Duodenal mucosa (tissue), 2 donors: ENCODE measurements around the gene PRODH.

Source experiments
- H3K27ac ChIP-seq: one replicate; pipeline ENCODE4 v1.7.0; 2013; ENCODE audit warnings: low read depth, low read length
- H3K27me3 ChIP-seq, 2 donors: one replicate each; pipeline ENCODE4 v1.7.0; 2013; ENCODE audit warnings: low read length in 2 of 2, control low read depth in 1 of 2; ENCODE audit not compliant: insufficient read depth in 2 of 2, control insufficient read depth in 1 of 2
- H3K36me3 ChIP-seq, 2 donors: one replicate each; pipeline ENCODE4 v1.7.0; 2013; ENCODE audit warnings: low read length in 2 of 2, control low read depth in 1 of 2; ENCODE audit not compliant: insufficient read depth in 2 of 2, control insufficient read depth in 1 of 2
- H3K4me1 ChIP-seq, 2 donors: one replicate each; pipeline ENCODE4 v1.7.0; 2013; ENCODE audit warnings: low read length in 2 of 2, control low read depth in 1 of 2; ENCODE audit not compliant: insufficient read depth in 2 of 2, control insufficient read depth in 1 of 2
- H3K4me3 ChIP-seq, 2 donors: one replicate each; pipeline ENCODE4 v1.7.0; 2013; ENCODE audit warnings: low read length in 2 of 2, low read depth in 1 of 2
- H3K9ac ChIP-seq, 2 donors: one replicate each; pipeline ENCODE4 v1.7.0; 2013; ENCODE audit warnings: low read length in 2 of 2, low read depth in 1 of 2
- H3K9me3 ChIP-seq, 2 donors: one replicate each; pipeline ENCODE4 v1.7.0; 2013; ENCODE audit warnings: low read length in 2 of 2, control low read depth in 1 of 2; ENCODE audit not compliant: control insufficient read depth in 1 of 2

Gene PRODH, protein sequence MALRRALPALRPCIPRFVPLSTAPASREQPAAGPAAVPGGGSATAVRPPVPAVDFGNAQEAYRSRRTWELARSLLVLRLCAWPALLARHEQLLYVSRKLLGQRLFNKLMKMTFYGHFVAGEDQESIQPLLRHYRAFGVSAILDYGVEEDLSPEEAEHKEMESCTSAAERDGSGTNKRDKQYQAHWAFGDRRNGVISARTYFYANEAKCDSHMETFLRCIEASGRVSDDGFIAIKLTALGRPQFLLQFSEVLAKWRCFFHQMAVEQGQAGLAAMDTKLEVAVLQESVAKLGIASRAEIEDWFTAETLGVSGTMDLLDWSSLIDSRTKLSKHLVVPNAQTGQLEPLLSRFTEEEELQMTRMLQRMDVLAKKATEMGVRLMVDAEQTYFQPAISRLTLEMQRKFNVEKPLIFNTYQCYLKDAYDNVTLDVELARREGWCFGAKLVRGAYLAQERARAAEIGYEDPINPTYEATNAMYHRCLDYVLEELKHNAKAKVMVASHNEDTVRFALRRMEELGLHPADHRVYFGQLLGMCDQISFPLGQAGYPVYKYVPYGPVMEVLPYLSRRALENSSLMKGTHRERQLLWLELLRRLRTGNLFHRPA

DNA sequence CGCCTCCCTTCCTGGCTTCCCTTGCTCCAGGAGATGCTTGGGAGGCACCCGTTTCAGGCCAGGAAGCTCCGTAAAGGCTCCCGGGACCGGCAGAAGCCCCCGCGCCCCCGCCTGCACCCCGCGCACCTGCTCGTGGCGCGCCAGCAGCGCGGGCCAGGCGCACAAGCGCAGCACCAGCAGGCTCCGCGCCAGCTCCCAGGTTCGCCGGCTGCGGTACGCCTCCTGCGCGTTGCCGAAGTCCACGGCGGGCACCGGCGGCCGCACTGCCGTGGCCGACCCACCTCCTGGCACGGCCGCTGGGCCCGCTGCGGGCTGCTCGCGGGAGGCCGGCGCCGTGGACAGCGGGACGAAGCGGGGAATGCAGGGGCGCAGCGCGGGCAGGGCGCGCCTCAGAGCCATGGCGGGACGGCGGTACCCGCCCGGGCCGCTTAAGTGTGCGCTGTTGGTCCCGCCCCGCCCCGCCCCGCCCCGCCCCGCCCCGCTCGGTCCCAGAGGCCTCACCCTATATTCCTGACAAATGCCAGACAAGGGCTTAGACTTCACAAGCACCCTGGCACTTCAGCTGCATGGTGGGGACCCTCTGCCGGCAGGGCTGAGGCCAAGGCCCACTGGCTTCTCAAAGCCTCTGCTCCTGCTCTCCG, at the start of gene PRODH:
Gene PRODH (minus strand): TSS at position 405 of the 641 bp plus-strand sequence. CDS start 6 bp downstream, at position 399.
- no peak within 1 kb of the TSS for H3K9ac ChIP-seq
- no peaks in the 10 kb centered on the region for H3K36me3 ChIP-seq
- H3K9me3 ChIP-seq = no peaks in the 10 kb centered on the region
- no peak within 1 kb of the TSS for H3K4me3 ChIP-seq
- no peak within 1 kb of the TSS for H3K27ac ChIP-seq
- H3K4me1 ChIP-seq = no peaks in the 10 kb centered on the region
- no peaks in the 10 kb centered on the region for H3K27me3 ChIP-seq

DNA sequence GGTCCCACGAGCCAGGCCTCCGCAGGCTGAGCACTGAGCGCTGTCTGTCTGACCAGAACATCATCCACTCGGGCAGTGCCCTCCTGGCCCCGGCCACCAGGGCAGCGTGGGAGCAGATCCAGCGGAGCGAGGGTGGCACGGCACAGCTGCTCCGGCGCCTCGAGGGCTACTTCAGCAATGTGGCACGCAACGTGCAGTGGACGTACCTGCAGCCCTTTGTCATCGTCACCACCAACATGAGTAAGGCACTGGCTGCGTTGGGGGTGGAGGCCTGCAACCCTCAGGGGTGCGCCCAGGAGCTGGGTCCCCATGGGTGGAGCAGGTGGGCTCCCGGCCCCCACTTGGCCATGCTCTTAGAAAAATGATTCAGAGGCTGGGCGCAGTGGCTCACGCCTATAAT, 49.7 kb upstream of the PRODH start:
- H3K4me3 ChIP-seq = no peak overlapping the region
- H3K9ac ChIP-seq = no peak overlapping the region
- no peaks in the 10 kb centered on the region for H3K4me1 ChIP-seq
- H3K36me3 ChIP-seq = no peaks in the 10 kb centered on the region
- H3K27me3 ChIP-seq = no peaks in the 10 kb centered on the region
- H3K27ac ChIP-seq = no peak overlapping the region
- H3K9me3 ChIP-seq = peaks cover 0 to 4% of the 10 kb centered on the region in 2 donors

DNA sequence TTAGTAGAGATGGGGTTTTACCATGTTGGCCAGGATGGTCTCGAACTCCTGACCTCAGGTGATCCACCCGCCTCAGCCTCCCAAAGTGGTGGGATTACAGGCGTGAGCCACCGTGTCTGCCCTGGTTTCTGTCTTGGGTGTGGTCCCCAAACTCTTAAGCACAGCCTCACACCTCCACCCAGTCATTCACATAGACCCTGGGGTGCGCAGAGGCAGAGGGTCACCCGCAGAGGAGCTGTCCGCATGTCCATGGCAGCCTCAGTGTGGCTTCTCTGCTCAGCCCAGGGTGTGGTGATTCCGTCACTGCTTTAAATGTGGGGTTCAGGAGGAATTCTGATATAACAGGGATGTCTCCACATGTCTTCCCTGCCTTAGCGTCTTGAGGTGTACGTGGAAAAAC, 48.5 kb upstream of the PRODH start:
- H3K36me3 ChIP-seq = no peaks in the 10 kb centered on the region
- H3K4me1 ChIP-seq = no peaks in the 10 kb centered on the region
- no peaks in the 10 kb centered on the region for H3K27me3 ChIP-seq
- no peak overlapping the region for H3K27ac ChIP-seq
- no peak overlapping the region for H3K9ac ChIP-seq
- no peak overlapping the region for H3K4me3 ChIP-seq
- peaks cover 0 to 6% of the 10 kb centered on the region in 2 donors for H3K9me3 ChIP-seq

DNA sequence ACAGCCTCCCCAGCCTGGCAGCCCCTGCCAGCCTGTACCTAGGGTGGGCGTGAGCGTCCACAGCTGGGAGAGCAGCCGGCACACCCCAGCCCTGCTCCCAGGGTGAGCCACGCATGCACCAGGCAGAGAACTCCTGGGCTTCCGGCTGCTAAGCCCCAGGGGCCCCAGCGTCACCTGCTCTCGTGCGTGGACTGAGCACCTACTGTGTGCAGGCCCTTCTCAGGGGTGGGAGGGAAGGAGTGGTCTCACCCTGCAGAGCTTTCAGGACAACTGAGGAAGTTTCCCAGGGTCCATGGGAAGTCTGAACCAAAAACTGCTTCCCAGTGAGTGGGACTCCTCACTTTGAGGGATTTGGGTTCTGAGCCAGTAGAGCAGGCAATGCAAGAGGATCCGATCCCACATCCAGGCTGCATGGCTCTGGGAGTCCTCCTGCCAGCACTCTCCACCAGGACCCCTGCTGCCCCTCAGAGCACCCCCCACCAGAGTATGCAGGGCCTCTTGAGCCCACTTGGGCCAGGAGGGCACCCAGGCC, 47.1 kb upstream of the PRODH start:
- H3K4me3 ChIP-seq = no peak overlapping the region
- no peaks in the 10 kb centered on the region for H3K27me3 ChIP-seq
- H3K36me3 ChIP-seq = no peaks in the 10 kb centered on the region

DNA sequence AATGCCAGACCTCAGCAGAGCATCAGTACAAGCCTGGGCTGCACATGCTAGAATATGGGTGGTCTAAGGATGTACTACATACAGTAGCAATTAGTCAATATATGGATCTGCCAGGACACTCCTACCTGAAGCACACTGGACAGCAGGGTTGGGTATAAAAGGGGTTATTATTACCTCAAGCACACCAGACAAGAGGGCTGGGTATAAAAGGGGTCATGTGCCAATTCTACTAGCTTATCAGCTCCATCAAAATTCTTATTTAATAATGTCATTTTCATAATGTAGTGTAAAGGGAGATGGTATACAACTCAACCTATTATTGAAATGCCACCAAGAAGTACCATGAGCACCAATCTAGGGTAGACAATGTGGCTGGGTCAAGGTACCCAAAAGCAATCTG, 44.7 kb upstream of the PRODH start:
- peaks cover 0 to 6% of the 10 kb centered on the region in 2 donors for H3K9me3 ChIP-seq
- no peak overlapping the region for H3K4me3 ChIP-seq

More for the DNA sequence above, 47.1 kb upstream of the PRODH start:
- Histone ChIP-seq H3K9me3 (peaks cover 0 to 6% of the 10 kb centered on the region in 2 donors), H3K9ac (no peak overlapping the region), H3K4me1 (no peaks in the 10 kb centered on the region), H3K27ac (no peak overlapping the region)

DNA sequence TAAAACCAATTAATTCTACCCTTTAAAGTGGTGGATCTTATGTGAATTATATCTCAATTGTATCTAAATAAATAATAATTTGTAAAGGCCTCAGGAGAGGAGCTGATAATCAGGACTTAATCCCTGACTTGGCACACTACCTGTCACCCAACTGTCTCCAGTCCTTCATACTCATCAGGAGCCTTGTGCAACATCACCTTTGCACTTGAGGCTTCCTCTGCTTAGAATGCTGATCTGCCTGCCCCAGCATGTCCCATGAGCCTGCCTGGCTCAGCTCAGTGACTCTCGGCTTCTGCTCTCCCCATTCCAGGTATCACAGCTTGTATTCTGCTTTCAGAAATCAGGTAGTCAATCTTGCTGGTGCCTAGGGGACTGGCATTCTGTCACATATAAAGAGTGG, 43.9 kb upstream of the PRODH start:
- H3K4me3 ChIP-seq = no peak overlapping the region
- no peaks in the 10 kb centered on the region for H3K4me1 ChIP-seq
- no peaks in the 10 kb centered on the region for H3K36me3 ChIP-seq
- H3K9me3 ChIP-seq = peaks cover 0 to 6% of the 10 kb centered on the region in 2 donors
- no peak overlapping the region for H3K9ac ChIP-seq
- no peak overlapping the region for H3K27ac ChIP-seq
- no peaks in the 10 kb centered on the region for H3K27me3 ChIP-seq

More for the DNA sequence above, 44.7 kb upstream of the PRODH start:
- H3K27ac ChIP-seq = no peak overlapping the region
- H3K4me1 ChIP-seq = no peaks in the 10 kb centered on the region
- no peaks in the 10 kb centered on the region for H3K27me3 ChIP-seq
- H3K9ac ChIP-seq = no peak overlapping the region
- no peaks in the 10 kb centered on the region for H3K36me3 ChIP-seq

DNA sequence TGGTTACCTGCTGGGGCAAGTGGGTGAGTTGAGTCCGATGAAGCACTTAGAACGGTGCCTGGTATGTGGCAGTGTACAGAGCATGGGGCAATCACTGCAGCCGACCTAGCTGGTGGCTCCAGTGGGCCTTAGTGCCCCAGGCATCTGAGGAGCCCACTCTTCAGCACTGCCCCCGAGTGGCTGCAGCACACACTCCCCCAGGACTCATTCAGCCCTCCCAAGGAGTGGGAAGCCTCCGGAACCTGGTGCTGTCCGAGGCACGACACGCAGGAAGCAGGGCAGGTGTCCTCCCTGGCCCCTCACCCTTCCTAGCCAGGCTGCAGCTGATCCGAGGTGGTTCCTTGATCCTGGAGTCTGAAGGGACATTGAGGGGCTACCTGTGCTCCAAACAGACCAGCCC, 42.4 kb upstream of the PRODH start:
- H3K27ac ChIP-seq = no peak overlapping the region
- no peaks in the 10 kb centered on the region for H3K4me1 ChIP-seq
- no peaks in the 10 kb centered on the region for H3K36me3 ChIP-seq
- peaks cover 0 to 6% of the 10 kb centered on the region in 2 donors for H3K9me3 ChIP-seq
- H3K4me3 ChIP-seq = no peak overlapping the region
- no peak overlapping the region for H3K9ac ChIP-seq
- H3K27me3 ChIP-seq = no peaks in the 10 kb centered on the region

DNA sequence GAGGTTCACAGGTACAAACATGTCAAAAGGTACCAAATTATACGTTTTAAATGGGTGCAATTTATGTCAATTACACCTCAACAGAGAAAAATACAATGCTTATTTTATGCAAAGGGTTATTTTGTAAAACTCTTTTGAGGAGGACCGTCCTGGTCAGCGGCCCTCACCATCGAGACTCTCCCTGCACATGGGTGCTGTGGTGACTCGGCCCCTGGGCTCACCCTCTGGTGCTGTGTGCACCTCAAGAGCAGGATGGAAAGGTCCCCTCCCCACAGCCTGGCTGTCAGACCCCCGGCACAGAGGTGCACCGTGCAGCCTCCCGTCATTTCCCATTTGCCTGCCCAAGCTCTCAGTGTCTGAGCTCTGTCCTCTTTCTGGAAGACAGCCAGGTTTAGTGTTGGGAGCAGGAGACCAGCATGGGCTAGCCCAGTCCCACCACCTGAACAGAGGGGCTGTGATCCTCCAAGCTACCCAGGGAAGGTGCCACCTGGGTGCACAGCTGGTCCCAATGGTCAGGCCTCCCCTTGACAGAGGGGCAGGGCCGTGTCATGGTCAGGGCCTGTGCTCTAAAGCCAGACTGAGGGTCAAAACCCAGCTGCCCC, 41.8 kb upstream of the PRODH start:
- H3K9me3 ChIP-seq = peaks cover 0 to 6% of the 10 kb centered on the region in 2 donors
- no peaks in the 10 kb centered on the region for H3K27me3 ChIP-seq
- H3K36me3 ChIP-seq = no peaks in the 10 kb centered on the region
- no peak overlapping the region for H3K27ac ChIP-seq
- no peak overlapping the region for H3K9ac ChIP-seq
- H3K4me1 ChIP-seq = no peaks in the 10 kb centered on the region
- H3K4me3 ChIP-seq = no peak overlapping the region

DNA sequence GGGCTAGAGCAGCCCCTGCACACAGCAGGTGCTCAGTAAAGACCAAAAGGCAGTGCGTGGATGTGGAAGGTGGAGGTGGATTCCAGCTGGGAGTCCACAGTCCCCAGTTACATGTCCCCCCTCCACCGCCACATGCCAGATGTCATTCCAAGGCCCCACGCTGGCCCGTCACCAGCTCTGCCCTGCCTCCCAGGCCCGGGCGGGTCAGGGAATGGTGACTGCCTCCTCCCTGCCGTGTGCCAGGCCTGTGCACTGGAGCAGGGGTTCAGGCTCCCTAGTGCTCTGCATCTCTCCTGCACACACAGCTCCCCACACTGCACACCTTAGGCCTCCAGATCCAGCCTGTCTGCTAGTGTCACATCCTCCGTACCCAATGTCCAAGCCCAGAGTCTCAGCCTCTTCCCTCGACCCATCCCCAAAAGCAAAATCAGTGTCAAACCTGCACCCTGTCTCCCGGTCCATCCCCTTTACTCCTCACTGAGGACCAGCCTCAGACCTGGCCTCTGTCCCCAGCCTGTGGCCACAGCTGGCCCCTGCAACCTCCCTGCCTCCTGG, 40.2 kb upstream of the PRODH start:
- peaks cover 0 to 6% of the 10 kb centered on the region in 2 donors for H3K9me3 ChIP-seq
- no peak overlapping the region for H3K27ac ChIP-seq

More for the DNA sequence above, 40.2 kb upstream of the PRODH start:
- H3K27me3 ChIP-seq = no peaks in the 10 kb centered on the region
- H3K4me3 ChIP-seq = no peak overlapping the region
- H3K9ac ChIP-seq = no peak overlapping the region
- H3K36me3 ChIP-seq = no peaks in the 10 kb centered on the region
- H3K4me1 ChIP-seq = no peaks in the 10 kb centered on the region
